KG1 (cell line): ENCODE data around the gene CGNL1.

Source experiments
- DNase-seq: peaks from one replicate; lab custom pipeline; 2025; lab: John Stamatoyannopoulos, UW

The CGNL1 gene

DNA sequence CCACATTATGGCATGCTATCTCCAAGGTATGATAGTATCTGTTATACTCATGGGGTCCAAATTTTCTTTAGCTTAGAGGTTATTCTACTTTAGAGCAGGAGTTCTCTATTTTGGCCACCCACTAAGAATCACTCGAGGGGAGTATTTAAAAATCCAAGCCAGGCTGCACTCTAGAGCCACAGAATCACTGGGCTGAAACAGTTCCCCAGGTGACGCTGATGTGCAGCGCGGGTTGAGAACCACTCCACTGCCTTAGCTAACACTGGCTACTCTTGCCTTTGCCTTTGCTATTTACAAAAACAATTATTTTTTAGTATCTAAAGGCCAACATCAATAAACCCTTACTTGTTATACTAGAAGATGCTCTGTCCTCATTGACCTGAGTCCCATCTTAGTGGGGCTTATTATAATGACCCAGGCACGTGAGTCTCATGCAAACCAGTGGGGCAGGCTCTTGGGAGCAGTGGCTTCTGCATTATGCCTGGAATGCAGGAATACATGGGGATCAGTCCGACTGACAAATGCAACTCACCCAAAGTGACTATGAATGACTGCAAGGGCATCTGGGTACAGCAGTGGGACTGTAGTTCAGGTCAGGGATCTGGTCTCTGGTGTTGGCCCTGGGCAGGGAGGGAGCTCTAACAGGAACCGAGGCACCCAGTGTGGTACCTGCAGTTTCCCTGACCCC is 21.7 kb upstream of the CGNL1 start:
- no peak for DNase-seq

DNA sequence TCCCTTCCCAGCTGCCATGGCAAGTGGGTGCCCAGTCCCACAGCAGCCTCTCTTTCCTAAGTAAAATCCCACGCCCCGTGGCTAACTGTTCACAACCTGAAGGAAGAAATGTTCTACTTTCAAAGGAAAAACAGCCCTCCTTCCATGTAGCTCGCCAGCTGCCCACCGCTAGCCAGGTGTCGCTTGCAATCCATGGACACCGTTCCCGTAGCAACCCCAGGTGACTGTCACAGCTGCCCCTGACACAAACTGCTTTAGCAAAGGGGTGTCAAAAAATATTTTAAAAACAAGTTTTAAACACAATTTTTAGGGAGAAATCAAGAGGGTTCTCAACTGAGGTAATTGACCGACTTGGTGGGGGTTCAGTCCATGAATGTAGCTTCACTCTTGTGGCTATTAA is 21.0 kb upstream of the CGNL1 start:
- DNase-seq = no peak

GRCh38 chr15:57356178-57356577 is 20.1 kb upstream of the CGNL1 start:
- no peak for DNase-seq

DNA sequence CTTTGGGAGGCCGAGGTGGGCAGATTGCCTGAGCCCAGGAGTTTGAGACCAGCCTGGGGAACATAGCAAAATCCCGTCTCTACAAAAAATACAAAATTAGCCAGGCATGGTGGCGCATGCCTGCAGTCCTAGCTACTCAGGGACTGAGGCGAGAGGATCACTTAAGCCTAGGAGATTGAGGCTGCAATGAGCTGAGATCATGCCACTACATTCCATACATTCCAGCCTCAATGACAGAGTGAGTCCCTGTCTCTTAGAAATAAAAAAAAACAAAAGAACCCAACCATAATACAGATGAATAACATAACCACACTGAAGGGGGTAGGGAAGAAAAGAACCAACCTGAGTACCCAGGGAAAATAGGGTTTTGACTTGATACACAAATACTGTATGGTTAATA is 19.7 kb upstream of the CGNL1 start:
- DNase-seq = no peak

DNA sequence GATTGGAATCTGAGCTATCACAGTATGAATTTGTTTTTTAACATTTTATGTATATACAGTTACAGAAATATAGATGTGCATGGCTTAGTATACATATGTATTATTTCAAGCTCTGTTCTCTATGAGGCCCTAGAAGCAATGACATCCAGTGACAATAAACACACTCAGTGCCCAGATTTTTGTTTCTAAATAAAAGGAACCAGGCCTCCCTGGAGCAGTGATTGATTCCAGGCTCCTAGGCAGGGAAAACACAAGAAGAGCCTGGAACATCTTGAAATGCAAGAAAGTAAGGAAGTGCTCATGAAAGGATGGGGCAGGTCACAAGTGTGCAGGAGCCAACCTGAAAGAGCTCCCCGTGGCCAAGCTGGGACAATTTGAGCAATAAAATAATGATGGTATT is 18.5 kb upstream of the CGNL1 start:
- DNase-seq = no peak

DNA sequence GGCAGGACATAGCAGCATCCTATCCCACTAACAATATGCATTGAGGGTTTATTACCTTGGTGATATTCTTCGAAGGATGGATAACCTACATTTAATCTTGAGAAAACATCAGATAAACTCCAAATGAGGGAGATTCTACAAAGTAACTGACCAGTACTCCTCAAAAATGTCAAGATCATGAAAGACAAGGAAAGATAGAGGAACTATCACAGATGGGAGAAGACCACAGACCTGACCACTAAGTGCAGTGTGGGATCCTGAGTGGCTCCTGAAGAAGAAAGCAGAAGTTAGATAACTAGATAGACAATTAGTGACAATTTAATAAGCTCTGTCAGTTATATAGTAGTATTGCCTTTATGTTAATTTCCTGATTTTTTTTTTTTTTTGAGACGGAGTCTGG is 17.7 kb upstream of the CGNL1 start:
- no peak for DNase-seq

GRCh38 chr15:57363661-57364060 is 12.6 kb upstream of the CGNL1 start:
- DNase-seq = no peak

DNA sequence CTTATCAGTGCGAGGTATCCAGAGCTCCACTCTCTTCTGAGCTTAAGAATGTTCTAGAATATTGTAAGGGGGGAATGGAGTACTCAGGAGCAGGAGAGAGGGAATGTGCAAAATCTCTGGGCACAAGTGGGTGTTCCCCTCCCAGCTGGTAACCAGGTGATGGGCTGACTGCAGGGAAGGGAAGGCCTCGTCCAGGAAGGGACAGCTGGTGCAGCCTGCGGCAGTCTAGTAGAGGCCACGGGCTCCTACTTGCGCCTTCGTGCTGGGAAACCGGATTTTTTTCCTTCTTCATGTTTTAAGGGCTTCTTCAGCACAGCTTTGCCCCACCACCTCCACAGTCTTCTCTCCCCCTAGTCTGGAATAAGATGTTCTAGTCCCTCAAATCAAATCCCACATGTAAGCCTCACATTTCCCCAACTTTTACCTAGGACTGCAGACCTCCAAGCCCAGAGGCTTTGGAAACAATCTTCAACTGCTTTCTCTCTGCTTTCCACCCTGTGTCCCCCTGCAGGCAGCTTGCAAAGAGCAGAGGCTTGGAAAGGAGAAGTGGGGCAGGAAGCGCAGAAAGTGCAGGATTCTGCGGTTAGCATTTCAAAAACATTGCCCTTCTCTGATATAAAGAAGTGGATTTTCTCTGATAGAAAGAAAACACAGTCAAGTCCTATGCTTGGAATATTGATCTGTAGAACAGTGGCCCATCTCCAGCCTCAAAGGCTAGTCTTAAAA is 11.9 kb upstream of the CGNL1 start:
- no peak for DNase-seq

DNA sequence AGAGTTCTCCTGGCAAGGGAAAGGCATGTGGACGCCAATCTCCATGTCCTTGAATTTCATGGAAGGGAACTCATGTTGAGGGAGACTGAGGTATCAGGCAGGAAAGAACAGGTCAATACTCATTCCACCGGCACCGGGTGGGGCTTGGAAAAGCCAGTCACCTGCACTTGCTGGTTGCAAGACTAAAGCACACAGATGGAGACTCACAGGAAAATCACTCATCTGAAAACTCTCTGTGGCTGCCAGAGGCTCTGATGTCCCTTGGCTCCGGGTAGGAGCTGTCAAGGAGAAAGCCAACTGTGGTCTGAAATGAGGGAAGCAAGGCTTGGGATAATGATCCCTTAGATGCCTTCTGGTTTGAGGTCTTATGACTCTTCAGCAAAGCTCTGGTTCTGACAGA is 8.7 kb upstream of the CGNL1 start:
- DNase-seq = no peak

GRCh38 chr15:57370929-57371328 is 5.4 kb upstream of the CGNL1 start:
- no peak for DNase-seq

- no peak for DNase-seq
Observed at GRCh38 chr15:57373251-57373881, 2.9 kb upstream of the CGNL1 start.

DNA sequence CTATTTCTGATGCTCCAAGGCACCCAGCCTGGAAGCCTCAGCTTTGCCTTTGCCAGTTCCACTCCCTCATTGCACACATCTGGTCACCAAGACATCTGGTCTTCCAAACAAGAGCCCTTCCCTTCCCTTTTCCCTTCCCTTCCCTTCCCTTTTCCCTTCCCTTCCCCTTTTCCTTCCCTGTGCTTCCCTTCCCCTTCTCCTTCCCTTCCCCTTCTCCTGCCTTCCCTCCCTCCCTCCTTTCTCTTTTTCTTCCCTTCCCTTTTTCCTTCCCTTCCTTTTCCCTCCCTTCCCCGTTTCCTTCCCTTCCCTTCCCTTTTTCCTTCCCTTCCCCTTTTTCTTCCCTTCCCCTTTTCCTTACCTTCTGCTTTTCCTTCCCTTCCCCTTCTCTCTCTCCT is 2.4 kb upstream of the CGNL1 start:
- no peak for DNase-seq

DNA sequence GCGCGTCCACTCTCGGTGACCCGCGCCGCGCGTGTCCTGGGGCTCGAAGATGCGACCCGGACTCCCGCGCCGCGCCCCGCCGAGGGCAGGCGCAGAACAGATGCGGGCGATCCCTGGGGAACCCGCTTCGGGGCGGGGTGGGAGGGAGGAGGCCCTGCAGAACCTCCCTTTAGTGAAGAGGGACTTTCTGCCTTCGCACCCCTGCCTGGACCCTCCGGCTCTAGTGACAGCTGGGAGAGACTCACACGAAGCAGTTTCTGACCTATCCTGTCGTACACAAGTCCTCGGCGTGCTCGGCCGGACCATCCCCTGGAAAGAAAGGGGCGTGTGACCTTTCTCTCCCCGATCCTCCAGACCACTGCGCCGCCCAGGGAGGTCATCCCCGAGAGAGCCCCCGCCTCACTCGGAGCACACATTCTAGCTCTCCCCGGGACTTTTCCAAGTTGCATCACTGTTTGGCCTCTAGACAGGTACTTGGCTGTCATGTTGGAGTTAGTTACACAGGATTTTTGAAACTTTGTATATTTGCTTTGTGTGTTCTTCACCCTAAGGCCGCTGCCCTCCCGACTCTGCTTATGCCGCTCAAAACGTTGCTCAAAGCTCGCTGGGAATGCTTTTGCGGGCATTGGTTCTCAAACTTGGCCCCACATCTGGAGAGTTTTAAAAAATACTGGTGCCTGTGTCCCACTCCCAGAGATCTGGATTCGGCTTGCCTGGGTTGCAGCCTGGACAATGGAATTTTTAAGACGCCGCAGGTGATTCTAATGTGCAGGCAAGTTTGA is 582 bp downstream of the CGNL1 start:
- no peak for DNase-seq

- DNase-seq = no peak
Observed at GRCh38 chr15:57377478-57377847, 1.2 kb downstream of the CGNL1 start.

- no peak for DNase-seq
Observed at GRCh38 chr15:57379487-57379886, 3.2 kb downstream of the CGNL1 start.

DNA sequence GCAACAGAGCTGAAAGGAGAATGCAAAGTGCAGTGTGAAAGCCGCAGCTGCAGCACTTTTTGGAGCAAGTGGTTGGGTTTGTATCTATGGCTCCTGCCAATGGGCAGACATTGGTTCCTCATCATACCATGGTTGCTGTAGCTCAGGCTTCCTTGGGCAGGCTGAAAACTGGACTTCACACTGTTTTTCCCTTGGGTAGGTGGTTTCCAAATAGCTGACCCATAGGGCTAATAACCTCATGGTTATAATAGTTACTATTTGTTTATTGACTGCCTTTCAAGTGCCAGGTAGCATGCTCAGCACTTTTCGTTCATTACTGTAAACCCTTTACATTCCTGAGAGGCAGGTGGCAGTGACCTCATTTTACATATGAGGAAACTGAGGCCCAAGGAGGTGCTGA is 4.5 kb downstream of the CGNL1 start:
- no peak for DNase-seq

DNA sequence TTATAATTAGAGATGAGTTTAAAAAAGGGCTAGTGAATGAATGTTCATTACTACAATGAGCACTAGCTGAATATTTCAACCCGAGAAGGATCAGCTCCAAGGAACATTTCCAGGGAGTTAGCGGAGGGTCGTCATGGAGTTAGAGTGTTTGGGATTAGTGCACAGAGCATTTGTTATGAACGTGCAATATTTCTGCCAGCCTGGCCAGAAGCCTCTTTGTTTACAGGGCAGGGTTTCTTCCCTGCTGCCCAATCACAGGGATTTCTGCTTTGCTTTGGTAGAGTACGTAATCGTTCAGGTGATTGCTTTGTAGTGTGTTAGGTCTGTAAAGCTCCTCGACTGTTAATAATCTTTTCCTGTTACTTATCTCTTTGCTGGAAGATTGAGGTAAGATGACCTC is 5.9 kb downstream of the CGNL1 start:
- DNase-seq = no peak

GRCh38 chr15:57382969-57383368 is 6.7 kb downstream of the CGNL1 start:
- DNase-seq = no peak

- no peak for DNase-seq
Observed at GRCh38 chr15:57384024-57384423, 7.7 kb downstream of the CGNL1 start.

GRCh38 chr15:57384816-57385215 is 8.5 kb downstream of the CGNL1 start:
- DNase-seq = no peak

GRCh38 chr15:57385923-57386390 is 9.7 kb downstream of the CGNL1 start:
- no peak for DNase-seq

DNA sequence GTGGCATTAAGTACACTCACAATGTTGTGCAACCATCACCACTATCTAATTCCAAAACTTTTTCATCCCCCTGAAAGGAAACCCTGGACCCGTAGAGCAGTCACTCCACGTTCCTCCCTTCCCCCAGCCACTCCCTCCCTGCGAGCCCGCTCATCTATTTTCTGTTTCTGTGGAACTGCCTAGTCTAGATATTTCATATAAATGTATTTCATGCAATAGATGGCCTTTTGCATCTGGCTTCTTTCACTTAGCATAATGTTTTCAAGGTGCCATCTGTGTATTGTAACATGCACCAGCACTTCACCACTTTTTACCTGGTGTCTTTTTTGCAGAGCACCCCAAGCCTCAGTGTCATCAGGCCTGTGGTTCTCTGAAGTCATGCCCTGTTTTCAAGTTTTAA is 10.7 kb downstream of the CGNL1 start:
- no peak for DNase-seq
